BLaER1 treated with 17β-estradiol and CSF1 and Interleukin-3, amounts not matched to agents 10 nM and 100 nM (cell line): ENCODE measurements around the gene DCDC2C.
A peak's percentile ranks its signal among the peaks of the same experiment; 100 is the strongest.

Source experiments
- H3K27ac ChIP-seq, 11 experiments: shearing (Covaris generic); formaldehyde crosslinking; 2 replicates each; pipeline ENCODE4 v1.8.1; 2022
- H3K27me3 ChIP-seq, 11 experiments: shearing (Covaris generic); formaldehyde crosslinking; 2 replicates each; pipeline ENCODE4 v1.8.1; 2022
- H3K36me3 ChIP-seq, 11 experiments: shearing (Covaris generic); formaldehyde crosslinking; 2 replicates each; pipeline ENCODE4 v1.8.1; 2022
- H3K4me1 ChIP-seq, 10 experiments: shearing (Covaris generic); formaldehyde crosslinking; 2 replicates each; pipeline ENCODE4 v1.8.1; 2022
- H3K4me2 ChIP-seq, 11 experiments: shearing (Covaris generic); formaldehyde crosslinking; 2 replicates each; pipeline ENCODE4 v1.8.1; 2022
- H3K4me3 ChIP-seq, 10 experiments: shearing (Covaris generic); formaldehyde crosslinking; 2 replicates each; pipeline ENCODE4 v1.8.1; 2022
- H3K9ac ChIP-seq, 11 experiments: shearing (Covaris generic); formaldehyde crosslinking; 2 replicates each; pipeline ENCODE4 v1.8.1; 2022
- H3K9me3 ChIP-seq, 11 experiments: shearing (Covaris generic); formaldehyde crosslinking; replicated peaks in 1 of 11; 2 replicates each; pipeline ENCODE4 v1.8.1; 2022
- H4K20me1 ChIP-seq, 11 experiments: shearing (Covaris generic); formaldehyde crosslinking; 2 replicates each; pipeline ENCODE4 v1.8.1; 2022
- Cebpa-rat ChIP-seq, 11 experiments: shearing (Covaris generic); IDR thresholded peaks; 2 replicates each; pipeline ENCODE4 v1.8.1; 2022

The DCDC2C gene

DNA sequence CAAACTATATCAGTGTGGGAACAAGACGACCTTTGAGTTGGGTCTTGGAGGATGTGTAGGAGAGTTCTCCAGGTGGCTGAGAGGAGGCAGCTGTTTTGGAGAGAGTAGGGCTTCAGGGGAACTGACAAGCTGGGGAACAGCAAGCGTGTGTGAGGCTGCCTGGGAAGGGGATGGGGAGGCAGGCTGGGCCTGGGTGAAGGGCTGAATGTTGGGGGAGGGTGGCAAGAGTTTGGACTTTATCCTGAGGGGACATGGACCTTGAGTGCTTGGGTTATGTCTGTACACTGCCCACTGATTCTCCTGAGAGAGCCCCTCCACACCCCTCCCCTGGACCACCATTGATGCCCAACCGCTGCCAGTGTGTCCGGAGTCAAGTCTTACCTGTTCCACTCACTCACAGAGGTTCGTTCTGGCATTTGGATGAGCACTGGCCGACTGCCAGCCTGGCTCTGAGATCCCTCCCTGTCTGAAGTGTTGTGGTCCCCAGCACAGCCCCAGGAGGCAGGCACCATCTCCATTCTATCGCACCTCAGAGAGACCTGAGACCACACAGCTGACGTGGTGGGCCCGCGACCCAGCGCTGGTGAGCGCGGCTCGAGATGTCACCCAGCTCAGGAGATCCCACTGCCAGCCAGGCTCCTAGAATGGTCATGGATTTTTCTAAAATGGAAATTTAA, 59.5 kb downstream of the DCDC2C start:
- Histone ChIP-seq H3K36me3 (no peaks in the 10 kb centered on the region), H4K20me1 (no peaks in the 10 kb centered on the region), H3K4me3 (no peak overlapping the region), H3K27me3 (no peaks in the 10 kb centered on the region), H3K4me2 (no peak overlapping the region), H3K9ac (no peak overlapping the region), H3K4me1 (no peaks in the 10 kb centered on the region), H3K27ac (no peak overlapping the region), H3K9me3 (no peaks in the 10 kb centered on the region; a peak in 1 of 22 replicates)
- TF ChIP-seq Cebpa-rat (IDR thresholded peaks at IDR 0.05): no peak

DNA sequence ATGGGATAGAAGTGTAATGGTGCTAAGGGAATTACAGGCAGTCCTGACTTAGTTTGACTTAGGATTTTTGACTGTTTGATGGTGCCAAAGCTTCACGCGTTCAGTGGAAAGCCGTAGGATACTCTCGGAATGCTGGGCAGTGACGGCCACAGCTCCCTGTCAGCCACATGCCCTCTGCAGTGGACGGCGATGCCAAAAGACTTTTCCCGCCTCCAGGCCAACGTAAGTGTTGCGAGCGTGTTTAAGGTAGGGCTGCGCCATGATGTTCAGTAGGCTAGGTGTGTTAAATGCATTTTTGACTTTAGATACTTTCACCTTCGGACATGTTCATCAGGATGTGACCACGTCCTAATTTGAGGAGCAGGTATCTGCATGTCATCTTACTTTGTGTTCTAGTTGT, 63.4 kb downstream of the DCDC2C start:
- Histone ChIP-seq H3K27ac (no peak overlapping the region), H3K27me3 (no peaks in the 10 kb centered on the region), H3K4me1 (no peaks in the 10 kb centered on the region), H3K9ac (no peak overlapping the region), H3K4me3 (no peak overlapping the region), H3K4me2 (no peak overlapping the region), H4K20me1 (no peaks in the 10 kb centered on the region), H3K36me3 (no peaks in the 10 kb centered on the region), H3K9me3 (peaks cover 0 to 8% (median 0%) of the 10 kb centered on the region in 11 experiments; a peak in 1 of 22 replicates)
- no peak for TF ChIP-seq Cebpa-rat (IDR thresholded peaks at IDR 0.05)

DNA sequence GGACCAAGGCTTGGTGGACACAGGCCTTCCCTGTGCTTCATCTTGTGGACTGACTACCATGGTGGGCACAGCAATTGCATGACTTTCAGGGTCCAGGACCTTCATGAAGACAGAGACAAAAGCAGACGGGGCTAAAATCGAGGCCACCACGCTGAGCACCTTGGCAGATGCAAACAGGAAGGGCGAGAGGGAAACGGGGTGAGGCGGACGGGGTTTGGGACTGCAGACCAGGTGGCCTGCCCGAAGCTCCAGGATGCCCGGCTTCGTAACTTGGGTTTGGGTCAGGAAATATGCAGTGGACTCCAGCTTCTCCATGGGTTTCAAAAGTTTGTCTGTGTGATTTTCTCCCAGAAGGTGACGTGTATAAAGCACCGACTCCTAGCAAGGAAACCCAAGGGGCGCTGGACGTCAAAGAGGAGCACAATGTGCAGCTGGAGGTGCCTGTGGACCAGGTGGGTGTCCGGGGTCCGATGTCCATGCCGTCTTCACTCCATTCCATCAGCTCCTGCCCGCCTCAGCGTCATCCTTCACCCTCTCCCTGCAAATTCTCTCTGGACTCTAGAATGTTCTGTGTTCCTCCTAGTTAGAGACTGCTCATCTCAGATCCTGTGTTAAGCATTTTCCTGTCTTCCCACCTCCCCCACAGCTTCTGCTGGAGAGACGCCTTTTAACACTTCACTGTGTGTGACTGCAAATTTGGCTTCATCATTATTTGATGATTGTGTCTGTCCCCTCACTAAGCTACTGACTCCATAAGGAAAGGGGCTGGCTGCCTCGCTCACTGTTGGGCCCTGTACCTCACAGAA, 65.8 kb downstream of the DCDC2C start:
- TF ChIP-seq Cebpa-rat (IDR thresholded peaks at IDR 0.05): no peak
- no peaks in the 10 kb centered on the region for H3K4me1 ChIP-seq

DNA sequence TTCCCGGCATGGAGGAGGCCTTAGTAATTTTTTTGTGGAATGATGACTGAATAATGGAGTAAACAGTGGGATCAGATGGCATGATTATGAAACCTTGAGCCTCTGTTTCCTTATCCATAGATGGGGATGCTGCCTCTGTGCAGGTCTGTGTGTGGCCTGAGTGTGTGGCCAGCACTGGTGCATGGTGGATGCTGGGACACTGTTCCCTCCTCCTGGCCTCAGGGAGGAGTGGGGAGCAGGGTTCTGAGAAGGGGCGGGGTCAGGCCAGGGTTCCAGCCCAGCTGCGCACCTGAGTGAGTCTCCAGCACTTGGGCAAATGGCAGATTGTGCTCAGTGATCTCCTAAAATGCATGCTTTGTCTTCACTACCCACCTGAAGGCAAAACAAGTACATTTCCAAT, 66.4 kb downstream of the DCDC2C start:
- H3K4me2 ChIP-seq: no peak overlapping the region
- H3K36me3 ChIP-seq: no peaks in the 10 kb centered on the region
- H3K27ac ChIP-seq: no peak overlapping the region
- H3K4me1 ChIP-seq: no peaks in the 10 kb centered on the region
- H4K20me1 ChIP-seq: no peaks in the 10 kb centered on the region
- no peak for TF ChIP-seq Cebpa-rat (IDR thresholded peaks at IDR 0.05)
- H3K27me3 ChIP-seq: no peaks in the 10 kb centered on the region
- H3K9me3 ChIP-seq: peaks cover 7 to 30% (median 19%) of the 10 kb centered on the region in 11 experiments
- H3K9ac ChIP-seq: no peak overlapping the region
- no peak overlapping the region for H3K4me3 ChIP-seq

More for the DNA sequence above, 65.8 kb downstream of the DCDC2C start:
- Histone ChIP-seq H3K4me3 (no peak overlapping the region), H3K27me3 (no peaks in the 10 kb centered on the region), H3K4me2 (no peak overlapping the region), H3K36me3 (no peaks in the 10 kb centered on the region), H4K20me1 (no peaks in the 10 kb centered on the region), H3K27ac (no peak overlapping the region), H3K9me3 (peaks cover 3 to 24% (median 13%) of the 10 kb centered on the region in 11 experiments), H3K9ac (no peak overlapping the region)

DNA sequence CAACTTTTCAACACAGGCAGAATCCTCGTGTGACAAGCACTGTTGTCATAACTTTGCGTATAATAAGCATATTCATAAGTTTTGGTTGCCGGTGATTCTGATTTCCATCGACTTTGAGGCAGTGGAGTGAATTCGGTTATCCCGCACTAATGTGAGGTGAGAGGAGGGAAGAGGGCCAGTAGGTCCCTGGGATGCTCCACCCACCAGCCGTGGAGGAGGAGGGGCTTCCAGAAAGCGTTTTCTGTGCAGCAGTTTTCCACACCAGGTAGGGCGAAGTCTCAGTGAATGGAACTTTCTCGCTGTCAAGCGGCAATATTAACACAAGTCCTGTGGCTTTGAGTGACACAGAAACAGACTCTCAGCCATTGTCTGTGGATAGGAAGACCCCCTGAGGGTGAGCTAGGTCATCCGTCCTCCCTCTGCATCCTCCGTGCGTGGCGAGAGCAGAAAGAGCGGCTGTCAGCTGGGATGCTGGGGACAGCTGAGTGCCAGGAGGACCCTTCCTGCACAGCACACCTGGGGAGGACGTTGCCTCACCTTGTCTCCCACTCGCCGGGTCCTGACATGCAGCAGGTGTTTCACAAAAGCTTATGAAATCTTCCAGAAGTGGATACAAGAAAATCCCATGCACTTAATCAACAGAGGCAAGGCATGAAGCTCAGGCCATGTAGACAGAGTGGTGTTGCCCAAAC, 67.5 kb downstream of the DCDC2C start:
- no peak overlapping the region for H3K9ac ChIP-seq
- H4K20me1 ChIP-seq: no peaks in the 10 kb centered on the region
- H3K4me1 ChIP-seq: no peaks in the 10 kb centered on the region
- H3K27ac ChIP-seq: no peak overlapping the region
- no peaks in the 10 kb centered on the region for H3K36me3 ChIP-seq
- no peak overlapping the region for H3K4me3 ChIP-seq
- H3K27me3 ChIP-seq: no peaks in the 10 kb centered on the region
- peaks cover 9 to 36% (median 23%) of the 10 kb centered on the region in 11 experiments for H3K9me3 ChIP-seq
- no peak for TF ChIP-seq Cebpa-rat (IDR thresholded peaks at IDR 0.05)
- no peak overlapping the region for H3K4me2 ChIP-seq

DNA sequence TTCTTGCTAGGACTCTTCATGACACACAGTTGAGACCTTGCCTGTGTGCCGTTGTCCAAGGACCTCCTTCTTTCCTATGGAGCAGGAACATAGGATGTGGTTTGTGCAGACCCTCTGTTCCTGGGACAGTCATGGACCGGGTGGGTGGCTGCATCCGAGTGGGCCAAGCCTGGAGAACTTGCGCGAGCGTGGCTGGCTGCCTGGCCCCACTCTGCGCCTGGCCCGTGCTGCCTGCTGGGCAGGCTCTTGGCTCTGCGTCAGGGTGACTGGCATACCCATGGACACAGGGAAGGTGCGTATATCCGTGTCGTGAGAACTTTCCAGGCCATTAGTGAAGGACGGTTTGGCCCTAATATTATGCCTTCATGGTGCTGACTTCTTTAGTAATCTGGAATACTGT, 68.2 kb downstream of the DCDC2C start:
- Histone ChIP-seq H3K9ac (no peak overlapping the region), H3K27me3 (no peaks in the 10 kb centered on the region), H3K4me1 (no peaks in the 10 kb centered on the region), H3K27ac (no peak overlapping the region), H3K36me3 (no peaks in the 10 kb centered on the region), H3K4me2 (no peak overlapping the region), H3K9me3 (peaks cover 16 to 43% (median 30%) of the 10 kb centered on the region in 11 experiments), H3K4me3 (no peak overlapping the region), H4K20me1 (no peaks in the 10 kb centered on the region)
- no peak for TF ChIP-seq Cebpa-rat (IDR thresholded peaks at IDR 0.05)

DNA sequence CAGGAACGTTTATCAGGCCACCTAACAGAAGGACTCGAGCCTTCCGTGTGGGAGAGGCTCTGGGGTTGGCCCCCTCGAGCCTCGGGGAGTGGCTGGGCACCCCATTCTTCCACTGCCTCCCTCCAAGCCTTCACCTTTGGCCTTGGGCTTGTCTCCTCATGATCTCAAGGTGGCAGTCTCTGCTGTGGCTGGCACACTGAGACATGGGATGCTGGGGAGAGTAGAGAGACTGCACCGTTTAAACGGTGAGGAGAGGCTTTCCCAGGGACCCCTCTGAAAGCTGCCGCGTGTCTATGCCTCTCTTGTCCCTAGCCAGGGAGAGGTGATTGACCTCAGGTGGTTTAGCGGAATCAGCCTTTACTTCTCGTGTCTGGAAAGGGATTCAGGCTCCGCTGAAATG, 71.0 kb downstream of the DCDC2C start:
- H3K4me1 ChIP-seq: peaks cover under 1 to 19% (median 18%) of the 10 kb centered on the region in 10 experiments; a peak in 18 of 20 replicates
- peaks cover 22 to 69% (median 48%) of the 10 kb centered on the region in 11 experiments for H3K9me3 ChIP-seq
- H4K20me1 ChIP-seq: no peaks in the 10 kb centered on the region
- peaks cover 0 to 5% (median 0%) of the 10 kb centered on the region in 11 experiments; a peak in 2 of 22 replicates for H3K27me3 ChIP-seq
- no peak for TF ChIP-seq Cebpa-rat (IDR thresholded peaks at IDR 0.05)
- no peak overlapping the region for H3K9ac ChIP-seq
- no peak overlapping the region for H3K4me3 ChIP-seq
- H3K4me2 ChIP-seq: no peak overlapping the region
- no peak overlapping the region for H3K27ac ChIP-seq
- H3K36me3 ChIP-seq: no peaks in the 10 kb centered on the region

DNA sequence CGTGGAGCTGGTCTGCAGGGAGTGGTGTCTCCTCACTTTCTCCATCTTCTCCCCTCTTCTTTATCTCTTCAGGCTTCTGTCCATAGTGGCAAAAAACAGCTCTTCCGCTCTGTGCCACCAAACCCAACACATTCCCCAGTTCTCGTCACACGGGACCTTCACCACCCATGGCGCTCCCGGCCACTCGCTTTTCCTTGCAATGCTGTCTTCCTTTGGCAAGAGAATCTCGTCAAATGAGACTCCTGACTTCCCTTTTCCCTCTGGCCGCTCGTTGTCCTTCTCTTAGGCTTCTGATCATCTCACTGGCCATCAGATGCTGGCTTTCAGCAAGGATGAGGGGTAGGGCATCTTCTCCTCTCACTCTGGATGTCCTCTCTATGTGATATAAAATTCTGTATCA, 72.9 kb downstream of the DCDC2C start:
- Histone ChIP-seq H3K9ac (no peak overlapping the region), H3K4me3 (no peak overlapping the region), H3K36me3 (no peaks in the 10 kb centered on the region), H3K27ac (peak overlapping the region in 3 of 11 experiments; percentile 14 to 55 (median 42); a peak in 3 of 22 replicates), H3K4me1 (peaks cover 5 to 39% (median 38%) of the 10 kb centered on the region in 10 experiments; a peak in 19 of 20 replicates), H3K27me3 (peaks cover 0 to 10% (median 0%) of the 10 kb centered on the region in 11 experiments; a peak in 3 of 22 replicates), H4K20me1 (no peaks in the 10 kb centered on the region), H3K9me3 (peaks cover 22 to 66% (median 48%) of the 10 kb centered on the region in 11 experiments), H3K4me2 (no peak overlapping the region)
- no peak for TF ChIP-seq Cebpa-rat (IDR thresholded peaks at IDR 0.05)

DNA sequence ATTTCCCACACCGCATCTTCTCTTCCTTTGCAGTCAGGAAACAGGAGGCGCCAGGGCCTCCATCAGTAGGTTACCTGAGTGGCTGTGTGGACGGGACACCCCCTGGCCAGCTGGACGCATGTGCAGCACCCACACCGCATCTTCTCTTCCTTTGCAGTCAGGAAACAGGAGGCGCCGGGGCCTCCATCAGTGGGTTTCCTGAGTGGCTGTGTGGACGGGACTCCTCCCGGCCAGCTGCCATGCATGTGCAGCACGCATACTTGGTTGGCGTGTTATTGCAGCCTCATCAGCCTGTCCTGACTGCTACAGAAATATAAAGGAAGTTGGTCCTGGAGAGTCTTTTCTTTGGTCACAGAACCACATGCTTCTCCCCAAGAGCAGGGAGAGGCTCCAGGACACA, 74.6 kb downstream of the DCDC2C start:
- peaks cover 5 to 47% (median 42%) of the 10 kb centered on the region in 10 experiments; a peak in 19 of 20 replicates for H3K4me1 ChIP-seq
- H3K9me3 ChIP-seq: peaks cover 22 to 55% (median 46%) of the 10 kb centered on the region in 11 experiments
- peaks cover 0 to 10% (median 0%) of the 10 kb centered on the region in 11 experiments; a peak in 3 of 22 replicates for H3K27me3 ChIP-seq
- H3K4me2 ChIP-seq: peak overlapping the region in 9 of 11 experiments; percentile 35 to 88 (median 80); a peak in 19 of 22 replicates
- no peak overlapping the region for H3K9ac ChIP-seq
- H3K4me3 ChIP-seq: no peak overlapping the region
- H3K36me3 ChIP-seq: no peaks in the 10 kb centered on the region
- no peak for TF ChIP-seq Cebpa-rat (IDR thresholded peaks at IDR 0.05)
- peak overlapping the region in 3 of 11 experiments; percentile 20 to 46 (median 37); a peak in 3 of 22 replicates for H3K27ac ChIP-seq
- no peaks in the 10 kb centered on the region for H4K20me1 ChIP-seq
